HepG2 (cell line): ENCODE results near the gene NDRG2. TPM values are rescaled to one million over a fixed set of nuclear protein-coding genes. Genes with fewer than 3 reads are reported as not detected.

ENCODE experiments used
- ATF7 ChIP-seq, 2 experiments: fragments of 450-650 bp in 1 of 2; sonication (generic) in 1 of 2; formaldehyde crosslinking in 1 of 2; IDR thresholded peaks; 2 replicates each; pipeline versions ENCODE4 v1.4.0 to v1.6.1; 2016 to 2020; ENCODE audit warnings: antibody characterized with exemption in 1 of 2, mild to moderate bottlenecking in 1 of 2, missing genetic modification reagents in 1 of 2
- CBX2 ChIP-seq, 2 experiments: fragments of 200-600 bp in 1 of 2; sonication (generic); formaldehyde crosslinking in 1 of 2; IDR thresholded peaks; 2 replicates each; pipeline versions ENCODE4 v1.7.0 to v1.8.1; 2018 to 2022; ENCODE audit warnings: low read depth in 2 of 2, low read length in 1 of 2, mild to moderate bottlenecking in 1 of 2, missing genetic modification reagents in 1 of 2
- CBX5 ChIP-seq: sonication (generic); formaldehyde crosslinking; IDR thresholded peaks from 2 replicates; pipeline ENCODE4 v1.4.0; 2020; ENCODE audit warnings: missing genetic modification reagents, borderline replicate concordance
- JUN ChIP-seq: sonication (generic); formaldehyde crosslinking; IDR thresholded peaks from 2 replicates; pipeline ENCODE4 v1.4.0; 2020; ENCODE audit warnings: mild to moderate bottlenecking, missing genetic modification reagents
- KDM5A ChIP-seq: fragments of 200-600 bp; sonication (generic); IDR thresholded peaks from 2 replicates; pipeline ENCODE4 v1.7.0; 2018; ENCODE audit warnings: antibody characterized with exemption, mild to moderate bottlenecking, low read length, borderline replicate concordance
- MYNN ChIP-seq: sonication (generic); formaldehyde crosslinking; IDR thresholded peaks from 2 replicates; pipeline ENCODE4 v1.4.0; 2020; ENCODE audit warnings: mild to moderate bottlenecking, low read depth, missing genetic modification reagents
- SRSF1 ChIP-seq: fragments of 200-400 bp; formaldehyde crosslinking; optimal IDR thresholded peaks from 2 replicates; pipeline ENCODE3; 2017; ENCODE audit warnings: mild to moderate bottlenecking, low read depth, low read length, moderate library complexity
- ZNF577 ChIP-seq: sonication (generic); formaldehyde crosslinking; IDR thresholded peaks from 2 replicates; pipeline ENCODE4 v1.4.0; 2020; ENCODE audit warnings: mild to moderate bottlenecking, low read depth, missing genetic modification reagents, borderline replicate concordance
- ZNF687 ChIP-seq: sonication (generic); formaldehyde crosslinking; IDR thresholded peaks from 2 replicates; pipeline ENCODE4 v1.5.1; 2020; ENCODE audit warnings: mild to moderate bottlenecking, missing genetic modification reagents, moderate library complexity
- polyA plus RNA-seq, 8 experiments: library from polyadenylated mRNA; depleted of rRNA in 3 of 8; stranded (reverse) in 7 of 8; unstranded in 1 of 8; fragments of >200 nt; fragmentation: Illumina TruSeq in 4 of 8; extraction: Trizol in 4 of 8; gene quantifications; 2 replicates each; pipeline versions ENCODE4 v1.2.1 to v1.2.3, GENCODE V29; 2011 to 2016; ENCODE audit warnings: low read depth in 4 of 8, missing spikeins in 1 of 8, mixed read lengths in 1 of 8; ENCODE audit not compliant: insufficient read depth in 1 of 8
- total RNA-seq, 5 experiments: library from RNA; depleted of rRNA; stranded (reverse); fragments of >200 nt; fragmentation: Illumina TruSeq; extraction: Trizol; gene quantifications; 2 replicates each; pipeline ENCODE4 v1.2.3, GENCODE V29; 2016; ENCODE audit warnings: low read depth in 1 of 5
- TF ChIP-seq, protein P1 (sequence below), 2 experiments: fragments of 450-650 bp in 1 of 2; sonication (generic) in 1 of 2; formaldehyde crosslinking in 1 of 2; IDR thresholded peaks; 2 replicates each; pipeline versions ENCODE4 v1.6.1 to v1.8.0; 2016 to 2022; ENCODE audit warnings: antibody characterized with exemption in 1 of 2, mild to moderate bottlenecking in 1 of 2, missing genetic modification reagents in 1 of 2
- TF ChIP-seq, protein P2 (sequence below): sonication (generic); formaldehyde crosslinking; IDR thresholded peaks from 2 replicates; pipeline ENCODE4 v1.4.0; 2020; ENCODE audit warnings: mild to moderate bottlenecking, missing genetic modification reagents
- TF ChIP-seq, protein P3 (sequence below): sonication (generic); formaldehyde crosslinking; IDR thresholded peaks from 2 replicates; pipeline ENCODE4 v1.8.1; 2023; ENCODE audit warnings: mild to moderate bottlenecking, moderate library complexity, missing genetic modification reagents

NDRG2 gene
- total and polyA plus RNA-seq, 2 of the 13 experiments (the other 11 are each of a cell fraction or from before 2014, with no cell fraction given): 27.2 to 189 TPM

GRCh38 chr14:20970983-20971704, 53.7 kb downstream of the NDRG2 start (continued):
- TF ChIP-seq, protein P1, sequence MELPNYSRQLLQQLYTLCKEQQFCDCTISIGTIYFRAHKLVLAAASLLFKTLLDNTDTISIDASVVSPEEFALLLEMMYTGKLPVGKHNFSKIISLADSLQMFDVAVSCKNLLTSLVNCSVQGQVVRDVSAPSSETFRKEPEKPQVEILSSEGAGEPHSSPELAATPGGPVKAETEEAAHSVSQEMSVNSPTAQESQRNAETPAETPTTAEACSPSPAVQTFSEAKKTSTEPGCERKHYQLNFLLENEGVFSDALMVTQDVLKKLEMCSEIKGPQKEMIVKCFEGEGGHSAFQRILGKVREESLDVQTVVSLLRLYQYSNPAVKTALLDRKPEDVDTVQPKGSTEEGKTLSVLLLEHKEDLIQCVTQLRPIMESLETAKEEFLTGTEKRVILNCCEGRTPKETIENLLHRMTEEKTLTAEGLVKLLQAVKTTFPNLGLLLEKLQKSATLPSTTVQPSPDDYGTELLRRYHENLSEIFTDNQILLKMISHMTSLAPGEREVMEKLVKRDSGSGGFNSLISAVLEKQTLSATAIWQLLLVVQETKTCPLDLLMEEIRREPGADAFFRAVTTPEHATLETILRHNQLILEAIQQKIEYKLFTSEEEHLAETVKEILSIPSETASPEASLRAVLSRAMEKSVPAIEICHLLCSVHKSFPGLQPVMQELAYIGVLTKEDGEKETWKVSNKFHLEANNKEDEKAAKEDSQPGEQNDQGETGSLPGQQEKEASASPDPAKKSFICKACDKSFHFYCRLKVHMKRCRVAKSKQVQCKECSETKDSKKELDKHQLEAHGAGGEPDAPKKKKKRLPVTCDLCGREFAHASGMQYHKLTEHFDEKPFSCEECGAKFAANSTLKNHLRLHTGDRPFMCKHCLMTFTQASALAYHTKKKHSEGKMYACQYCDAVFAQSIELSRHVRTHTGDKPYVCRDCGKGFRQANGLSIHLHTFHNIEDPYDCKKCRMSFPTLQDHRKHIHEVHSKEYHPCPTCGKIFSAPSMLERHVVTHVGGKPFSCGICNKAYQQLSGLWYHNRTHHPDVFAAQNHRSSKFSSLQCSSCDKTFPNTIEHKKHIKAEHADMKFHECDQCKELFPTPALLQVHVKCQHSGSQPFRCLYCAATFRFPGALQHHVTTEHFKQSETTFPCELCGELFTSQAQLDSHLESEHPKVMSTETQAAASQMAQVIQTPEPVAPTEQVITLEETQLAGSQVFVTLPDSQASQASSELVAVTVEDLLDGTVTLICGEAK (IDR thresholded peaks at IDR 0.05): no peak
- TF ChIP-seq, protein P1 (CRISPR knock-in tag; IDR thresholded peaks at IDR 0.05): peak; percentile 80
- TF ChIP-seq, protein P2, sequence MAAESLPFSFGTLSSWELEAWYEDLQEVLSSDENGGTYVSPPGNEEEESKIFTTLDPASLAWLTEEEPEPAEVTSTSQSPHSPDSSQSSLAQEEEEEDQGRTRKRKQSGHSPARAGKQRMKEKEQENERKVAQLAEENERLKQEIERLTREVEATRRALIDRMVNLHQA (CRISPR knock-in tag): no peak
- TF ChIP-seq KDM5A (no peak), MYNN (no peak), CBX2 (IDR thresholded peaks at IDR 0.05; ENCODE audit: low read depth, low read length) (no peak), CBX2 (CRISPR knock-in tag; IDR thresholded peaks at IDR 0.05; ENCODE audit: low read depth) (no peak), ZNF577 (CRISPR knock-in tag) (no peak), ATF7 (IDR thresholded peaks at IDR 0.05) (no peak), ATF7 (CRISPR knock-in tag; IDR thresholded peaks at IDR 0.05) (no peak), CBX5 (CRISPR knock-in tag) (no peak), ZNF687 (CRISPR knock-in tag) (peak; percentile 85), SRSF1 (no peak), JUN (CRISPR knock-in tag) (no peak)
- TF ChIP-seq, protein P3, sequence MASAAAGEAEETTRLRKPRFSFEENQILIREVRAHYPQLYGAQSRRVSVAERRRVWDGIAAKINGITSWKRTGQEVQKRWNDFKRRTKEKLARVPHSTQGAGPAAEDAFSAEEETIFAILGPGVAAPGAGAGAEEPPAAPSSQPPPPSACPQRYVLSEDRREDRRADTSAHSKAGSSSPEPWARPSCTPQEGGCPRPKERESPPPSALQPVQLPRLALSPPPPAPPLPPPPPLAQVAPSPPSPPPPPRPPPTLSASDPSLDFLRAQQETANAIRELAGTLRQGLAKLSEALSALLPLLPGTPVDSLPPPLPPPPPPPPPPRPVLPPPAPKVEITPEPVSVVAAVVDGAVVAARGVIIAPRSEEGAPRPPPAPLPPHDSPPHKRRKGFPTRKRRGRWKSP (CRISPR knock-in tag): peak; percentile 53
